A172 (cell line): ENCODE data around the gene PLSCR2. TPM values are rescaled to one million over a fixed set of nuclear protein-coding genes. Genes with fewer than 3 reads are reported as not detected.
A peak's percentile ranks its signal among the peaks of the same experiment; 100 is the strongest.
"Not testable (repeated sequence)": the region's sequence is repeated elsewhere in the genome, so short reads cannot be mapped to it uniquely, and the experiment has no call there.

ENCODE experiments used
- DNase-seq: peaks from one replicate; pipeline ENCODE4 v3.0.0-alpha.2; 2015; ENCODE audit warnings: low spot score
- total RNA-seq: library from RNA; depleted of rRNA; stranded (reverse); fragments of >200 nt; shearing (Covaris generic); gene quantifications from 2 replicates; pipeline ENCODE4 v1.2.3, GENCODE V29; 2014; rRNA removed

Gene PLSCR2
- total RNA-seq, 1 experiment from 2014 or later, result not detected

- peak; percentile 36 for DNase-seq
Observed at GRCh38 chr3:146421819-146422759, 47.3 kb downstream of the PLSCR2 start.

- DNase-seq, result no peak
Observed at GRCh38 chr3:146416366-146416765, 53.0 kb downstream of the PLSCR2 start.

- DNase-seq, result no peak
Observed at GRCh38 chr3:146414010-146414409, 55.4 kb downstream of the PLSCR2 start.

DNA sequence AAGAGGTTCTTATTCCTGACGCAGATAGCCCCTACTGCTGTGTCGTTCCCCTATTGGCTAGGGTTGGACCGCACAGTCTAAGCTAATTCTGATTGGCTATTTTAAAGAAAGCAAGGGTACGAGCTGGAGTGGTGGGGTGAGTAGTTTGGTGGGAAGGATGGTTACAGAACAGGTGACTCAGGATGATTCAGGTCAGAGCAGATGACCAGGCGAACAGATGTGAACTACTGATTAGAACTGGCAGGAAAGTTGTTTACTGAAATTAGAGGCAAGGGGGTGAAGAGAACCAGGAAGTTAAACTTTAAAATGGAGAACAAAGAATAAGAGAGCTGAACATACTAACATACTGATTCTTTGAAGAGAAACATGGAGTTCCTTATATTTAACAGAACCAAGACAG lies 56.6 kb downstream of the PLSCR2 start:
- DNase-seq, result not testable (repeated sequence)

DNA sequence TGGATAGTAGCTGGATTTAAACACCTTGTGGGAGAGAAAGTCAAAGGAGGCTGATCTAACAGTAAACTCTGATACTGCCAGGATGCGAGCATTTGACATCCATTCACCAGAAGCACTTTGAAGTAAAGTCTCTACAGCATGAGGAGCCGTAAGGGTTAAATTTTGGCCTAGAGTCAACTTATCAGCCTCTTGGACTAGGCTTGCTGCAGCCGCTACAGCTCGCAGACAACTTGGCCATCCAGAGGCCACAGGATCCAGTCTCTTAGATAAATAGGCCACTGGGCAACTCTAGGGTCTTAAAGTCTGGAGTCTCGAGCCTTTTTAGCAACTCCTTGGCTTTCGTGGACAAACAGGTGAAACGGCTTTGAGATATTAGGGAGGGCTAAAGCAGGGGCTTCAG lies 61.4 kb downstream of the PLSCR2 start:
- DNase-seq, result no peak

- no peak for DNase-seq
Observed at GRCh38 chr3:146404436-146404835, 64.9 kb downstream of the PLSCR2 start.

GRCh38 chr3:146403792-146404191 lies 65.6 kb downstream of the PLSCR2 start:
- no peak for DNase-seq

DNA sequence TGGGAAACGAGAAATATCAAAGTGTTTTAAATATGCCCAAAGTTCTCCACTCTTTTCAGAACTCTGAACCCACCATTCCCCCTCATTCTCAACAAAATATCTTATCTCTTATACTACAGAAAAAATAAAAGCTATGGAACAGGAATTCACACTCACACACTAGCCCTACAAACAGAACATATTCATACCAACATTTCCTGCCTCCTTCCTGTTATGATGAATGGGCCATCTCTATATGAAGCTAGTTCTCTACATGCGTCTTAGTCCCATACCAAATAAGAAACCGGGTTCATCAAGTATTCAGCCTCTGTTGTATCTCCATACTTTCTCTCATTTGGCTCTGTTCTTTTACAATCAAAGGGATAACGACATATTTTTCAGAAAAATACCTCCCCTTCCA lies 72.6 kb downstream of the PLSCR2 start:
- DNase-seq, result no peak

- DNase-seq, result no peak
Observed at GRCh38 chr3:146395164-146395563, 74.2 kb downstream of the PLSCR2 start.

- no peak for DNase-seq
Observed at GRCh38 chr3:146390957-146391356, 78.4 kb downstream of the PLSCR2 start.

DNA sequence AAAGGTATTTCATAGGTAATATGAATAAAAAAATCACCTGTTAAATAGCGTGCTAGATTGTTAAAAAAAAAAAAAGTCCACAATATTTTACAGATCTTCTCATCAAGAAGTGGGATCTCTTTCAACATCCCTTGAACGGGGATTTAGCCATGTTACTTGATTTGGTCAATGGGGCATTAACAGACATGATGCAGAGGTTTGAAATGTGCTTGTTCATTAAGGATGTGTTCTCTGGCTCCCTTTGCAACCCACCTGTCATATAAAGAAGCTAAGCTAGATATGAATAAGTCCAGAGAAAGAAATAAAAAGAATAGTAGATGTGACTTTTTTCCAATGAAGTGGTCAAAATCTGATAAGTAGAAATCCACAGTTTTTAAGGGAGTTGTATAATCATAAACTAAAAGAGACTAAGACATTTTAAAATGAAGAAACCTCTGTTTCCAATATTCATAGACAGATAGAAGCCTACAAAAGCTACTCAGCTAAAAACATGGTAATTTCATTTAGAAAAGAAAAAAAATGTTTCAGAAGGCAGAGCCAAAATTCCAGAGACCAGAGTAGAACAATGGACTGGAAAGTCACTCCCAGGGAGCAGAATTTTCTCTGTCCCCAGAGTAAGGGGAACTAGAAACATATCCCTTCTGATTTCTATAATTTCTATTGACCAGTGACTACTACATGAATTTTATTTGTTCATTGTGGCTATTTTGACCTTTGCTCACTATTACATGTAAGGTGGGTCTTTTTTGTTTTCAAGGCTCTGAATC lies 79.2 kb downstream of the PLSCR2 start:
- no peak for DNase-seq

DNA sequence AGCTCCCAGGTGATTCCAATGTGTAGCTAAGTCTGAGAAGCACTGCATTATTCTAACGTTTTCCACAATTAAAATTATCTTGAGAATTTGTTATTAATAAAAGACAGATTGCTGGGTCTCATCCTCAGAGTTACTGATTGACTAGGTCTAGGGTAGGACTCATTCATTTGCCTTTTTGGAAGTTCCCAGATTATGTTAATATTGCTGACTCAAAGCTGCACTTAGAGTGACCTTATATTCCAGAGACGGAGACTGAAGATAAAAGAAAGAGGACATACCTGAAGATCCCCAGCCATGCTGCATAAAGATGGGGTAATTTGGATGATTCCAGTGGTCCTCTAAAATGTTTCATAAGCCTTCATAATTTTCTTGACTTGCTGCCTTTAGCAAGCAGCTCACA lies 81.8 kb downstream of the PLSCR2 start:
- DNase-seq, result no peak

DNA sequence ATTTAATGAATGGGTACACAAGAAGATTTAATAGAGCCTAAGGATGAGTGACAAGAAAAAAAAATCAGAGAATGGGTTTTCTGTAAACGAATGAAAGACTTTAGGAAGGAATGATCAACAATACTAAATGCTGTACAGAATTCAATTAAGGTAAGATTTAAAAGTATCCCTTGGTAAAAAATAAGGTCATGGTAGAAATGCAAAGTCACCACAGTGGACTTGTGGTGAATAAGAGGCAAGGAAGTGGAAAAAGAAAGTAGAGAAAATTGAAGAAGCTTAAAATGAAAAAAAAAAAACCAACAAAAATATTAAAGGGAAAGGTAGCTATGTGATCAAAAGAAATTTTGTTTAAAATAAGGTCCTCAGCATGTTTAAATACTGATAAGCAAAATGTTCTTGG lies 82.4 kb downstream of the PLSCR2 start:
- no peak for DNase-seq

- no peak for DNase-seq
Observed at GRCh38 chr3:146384786-146385185, 84.6 kb downstream of the PLSCR2 start.

Other genes with a start within 250 kb of the PLSCR2 start
- gene PLSCR4, start 218.5 kb downstream of the PLSCR2 start, total RNA-seq, result 10.5 and 13.7 TPM in 2 replicates
- gene PLSCR1, start 75.0 kb upstream of the PLSCR2 start, total RNA-seq, result 66.0 and 69.2 TPM in 2 replicates
- gene PLSCR5, start 135.8 kb upstream of the PLSCR2 start, total RNA-seq, result not detected in 2 replicates